HepG2 (cell line): ENCODE data around the gene ARFGEF2. TPM values are rescaled to one million over a fixed set of nuclear protein-coding genes. Genes with fewer than 3 reads are reported as not detected.

Experiments
- ATAC-seq: fragments of 200-7000 bp; cut with Tn5 transposase; 3 replicates; pipeline ENCODE4 v1.9.1; 2020; ENCODE audit warnings: mild to moderate bottlenecking, moderate library complexity
- BruUV-seq: library from RNA; stranded (reverse); fragments of 400-500 nt; replicated peaks from 2 replicates; lab custom pipeline; 2021; lab: Mats Ljungman, UMichigan
- CTCF ChIA-PET: fragments of 300-600 bp; formaldehyde crosslinking; extraction: SDS; loops from one replicate; lab custom pipeline; 2021; ENCODE audit warnings: low total read pairs, inconsistent platforms, low intra/inter-chr PET ratio; lab: Yijun Ruan, JAX
- POLR2A ChIA-PET: fragments of 350-600 bp; sonication (Branson Sonifier 250); formaldehyde crosslinking; loops from one replicate; lab custom pipeline; 2020; ENCODE audit warnings: antibody characterized with exemption, inconsistent platforms; lab: Yijun Ruan, JAX
- DNase-seq: peaks from one replicate; pipeline ENCODE4 v3.0.0-alpha.2; 2015; ENCODE audit warnings: low spot score
- FAIRE-seq: peaks from 3 replicates; lab custom pipeline; 2011; peaks lifted over from hg19 to GRCh38; lab: Jason Lieb, UNC
- H2AFZ ChIP-seq: one replicate; pipeline ENCODE4 v1.6.1; 2011; ENCODE audit warnings: low read length, inconsistent platforms
- H3K27ac ChIP-seq: fragments of 300-600 bp; 3 replicates; pipeline ENCODE4 v1.8.0; 2011; ENCODE audit warnings: mixed run types, mild to moderate bottlenecking, mixed read lengths, low read length, inconsistent platforms; ENCODE audit not compliant: insufficient read depth; ENCODE audit errors: extremely low read length
- H3K27me3 ChIP-seq, 2 experiments: fragments of 200-600 bp in 1 of 2; 2 replicates in 1 of 2; 3 replicates in 1 of 2; pipeline versions ENCODE4 v1.6.0 to v1.8.0; 2011; ENCODE audit warnings: low read length in 2 of 2, mild to moderate bottlenecking in 2 of 2, moderate library complexity in 2 of 2, inconsistent platforms in 1 of 2; ENCODE audit not compliant: insufficient read depth in 2 of 2, control insufficient read depth in 1 of 2
- H3K36me3 ChIP-seq, 2 experiments: fragments of 200-600 bp in 1 of 2; replicated peaks in 1 of 2; 2 replicates in 1 of 2; 3 replicates in 1 of 2; pipeline versions ENCODE4 v1.5.1 to v1.8.0; 2011; ENCODE audit warnings: low read length in 2 of 2, inconsistent platforms in 1 of 2; ENCODE audit not compliant: insufficient read depth in 2 of 2, control insufficient read depth in 1 of 2
- H3K4me1 ChIP-seq: 2 replicates; pipeline ENCODE4 v1.5.1; 2012; ENCODE audit warnings: low read length, inconsistent platforms; ENCODE audit not compliant: insufficient read depth
- H3K4me2 ChIP-seq: 2 replicates; pipeline ENCODE4 v1.6.0; 2011; ENCODE audit warnings: low read depth, low read length, inconsistent platforms
- H3K4me3 ChIP-seq, 3 experiments: fragments of 200-600 bp in 1 of 3; sonication (generic), shearing (Covaris generic) in 1 of 3; replicated peaks in 1 of 3; 2 replicates each; pipeline ENCODE4 v1.5.1; 2011 to 2016; ENCODE audit warnings: low read length in 3 of 3, inconsistent platforms in 2 of 3, low read depth in 2 of 3, mild to moderate bottlenecking in 2 of 3, control low read depth in 1 of 3, mixed read lengths in 1 of 3; ENCODE audit not compliant: insufficient read depth in 1 of 3
- H3K79me2 ChIP-seq: one replicate; pipeline ENCODE4 v1.6.1; 2011; ENCODE audit warnings: low read length, inconsistent platforms; ENCODE audit not compliant: insufficient read depth
- H3K9ac ChIP-seq: 2 replicates; pipeline ENCODE4 v1.6.0; 2011; ENCODE audit warnings: mild to moderate bottlenecking, low read depth, low read length, inconsistent platforms; ENCODE audit not compliant: insufficient read depth
- H3K9me3 ChIP-seq: 2 replicates; pipeline ENCODE4 v1.5.1; 2012; ENCODE audit warnings: mild to moderate bottlenecking, low read length
- H4K20me1 ChIP-seq: 2 replicates; pipeline ENCODE4 v1.6.0; 2011; ENCODE audit warnings: inconsistent platforms, mild to moderate bottlenecking, low read length, moderate library complexity; ENCODE audit not compliant: insufficient read depth
- BORCS8-MEF2B ChIP-seq: sonication (generic); formaldehyde crosslinking; IDR thresholded peaks from 2 replicates; pipeline ENCODE4 v1.8.0; 2022; ENCODE audit warnings: mild to moderate bottlenecking, missing genetic modification reagents
- GTF2F1 ChIP-seq: fragments of 150-350 bp; IDR thresholded peaks from 2 replicates; pipeline ENCODE4 v1.6.1; 2014; ENCODE audit warnings: low read length
- RBM22 ChIP-seq: fragments of 200-400 bp; formaldehyde crosslinking; optimal IDR thresholded peaks from 2 replicates; pipeline ENCODE3; 2017; ENCODE audit warnings: mild to moderate bottlenecking, low read length, moderate library complexity
- SOX6 ChIP-seq, 2 experiments: fragments of 450-650 bp in 1 of 2; sonication (generic) in 1 of 2; formaldehyde crosslinking in 1 of 2; IDR thresholded peaks; 2 replicates each; pipeline versions ENCODE4 v1.4.0 to v1.6.1; 2017 to 2020; ENCODE audit warnings: antibody characterized with exemption in 1 of 2, mild to moderate bottlenecking in 1 of 2, missing genetic modification reagents in 1 of 2
- ZBTB38 ChIP-seq: sonication (generic); formaldehyde crosslinking; IDR thresholded peaks from 2 replicates; pipeline ENCODE4 v1.5.1; 2020; ENCODE audit warnings: mild to moderate bottlenecking, missing genetic modification reagents
- ZNF382 ChIP-seq: sonication (generic); formaldehyde crosslinking; IDR thresholded peaks from 2 replicates; pipeline ENCODE4 v1.5.0; 2020; ENCODE audit warnings: missing genetic modification reagents, mild to moderate bottlenecking, borderline replicate concordance
- ZNF788 ChIP-seq: sonication (generic); formaldehyde crosslinking; IDR thresholded peaks from 2 replicates; pipeline ENCODE4 v1.5.0; 2020; ENCODE audit warnings: mild to moderate bottlenecking, missing genetic modification reagents, borderline replicate concordance
- WGBS: methylation state at CpG from one replicate; pipeline ENCODE4 v1.1.6; 2017; ENCODE audit warnings: low lambda C conversion rate; 5-methylcytosine and 5-hydroxymethylcytosine counted together
- in situ Hi-C: cut with HindIII; loops from 2 replicates; pipeline ENCODE4 v1.10.0; 2017; ENCODE audit warnings: low pct_unique_long_range_greater_than_20kb; ENCODE audit not compliant: extremely low pct_ligation_motif_present
- intact Hi-C: fragments of 100-400 bp; cut with micrococcal nuclease; formaldehyde crosslinking; loops from one replicate; pipeline ENCODE4 v1.10.0; 2022; ENCODE audit not compliant: unreplicated experiment
- polyA plus RNA-seq, 8 experiments: library from polyadenylated mRNA; depleted of rRNA in 3 of 8; stranded (reverse) in 7 of 8; unstranded in 1 of 8; fragments of >200 nt; fragmentation: Illumina TruSeq in 4 of 8; extraction: Trizol in 4 of 8; gene quantifications; 2 replicates each; pipeline versions ENCODE4 v1.2.1 to v1.2.3, GENCODE V29; 2011 to 2016; ENCODE audit warnings: low read depth in 4 of 8, missing spikeins in 1 of 8, mixed read lengths in 1 of 8; ENCODE audit not compliant: insufficient read depth in 1 of 8
- total RNA-seq, 5 experiments: library from RNA; depleted of rRNA; stranded (reverse); fragments of >200 nt; fragmentation: Illumina TruSeq; extraction: Trizol; gene quantifications; 2 replicates each; pipeline ENCODE4 v1.2.3, GENCODE V29; 2016; ENCODE audit warnings: low read depth in 1 of 5
- TF ChIP-seq, protein P1 (sequence below): sonication (generic); formaldehyde crosslinking; IDR thresholded peaks from 2 replicates; pipeline ENCODE4 v1.8.1; 2023; ENCODE audit warnings: mild to moderate bottlenecking, missing genetic modification reagents
- TF ChIP-seq, protein P2 (sequence below): sonication (generic); formaldehyde crosslinking; IDR thresholded peaks from 2 replicates; pipeline ENCODE4 v1.5.1; 2020; ENCODE audit warnings: mild to moderate bottlenecking, missing genetic modification reagents, moderate library complexity
- TF ChIP-seq, protein P3 (sequence below): sonication (generic); formaldehyde crosslinking; IDR thresholded peaks from 2 replicates; pipeline ENCODE4 v1.4.0; 2020; ENCODE audit warnings: mild to moderate bottlenecking, missing genetic modification reagents

Gene ARFGEF2
- total and polyA plus RNA-seq, 2 of the 13 experiments (the other 11 are each of a cell fraction or from before 2014, with no cell fraction given), result 44.0 to 60.8 TPM

DNA sequence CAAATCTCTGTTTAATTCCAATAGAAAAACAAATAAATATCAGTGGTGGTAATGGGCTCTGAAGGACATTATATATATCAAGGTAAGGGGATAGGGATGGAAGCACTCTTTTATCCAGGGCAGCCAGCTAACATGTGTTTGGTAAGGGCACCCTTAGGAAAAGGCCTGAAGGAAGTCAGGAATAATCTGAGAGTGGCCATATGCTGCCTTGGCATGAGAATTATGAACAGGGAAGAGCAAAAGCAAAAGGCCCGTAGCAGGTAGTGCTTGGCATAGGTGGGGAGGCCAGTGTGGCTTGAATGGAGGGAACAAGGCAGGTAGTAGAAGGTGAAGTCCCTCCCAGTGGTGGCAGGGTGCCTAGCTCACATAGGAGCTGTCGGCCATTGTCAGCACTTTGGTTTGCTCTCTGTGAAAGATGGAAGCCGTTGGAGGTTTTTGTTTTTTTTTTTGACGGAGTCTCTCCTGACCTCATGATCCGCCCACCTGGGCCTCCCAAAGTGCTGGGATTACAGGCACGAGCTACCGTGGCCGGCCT lies 85.0 kb downstream of the ARFGEF2 start:
- WGBS, result 91% methylated on average over 8 of the region's 8 CpGs
- no peak overlapping the region for H3K9ac ChIP-seq
- ChIA-PET CTCF (no interaction called here), POLR2A (no interaction called here)
- in situ Hi-C loops (no loop called here), intact Hi-C loops (loop anchor here (5.0 kb wide), 1 partner anchor 46 kb away; no protein-coding TSS in a partner anchor)
- H3K4me3 ChIP-seq, result no peak overlapping the region
- H4K20me1 ChIP-seq, result no peaks in the 10 kb centered on the region
- no peak for ATAC-seq
- TF ChIP-seq RBM22 (peak; percentile 75), ZNF788 (CRISPR knock-in tag) (no peak)
- TF ChIP-seq, protein P1, sequence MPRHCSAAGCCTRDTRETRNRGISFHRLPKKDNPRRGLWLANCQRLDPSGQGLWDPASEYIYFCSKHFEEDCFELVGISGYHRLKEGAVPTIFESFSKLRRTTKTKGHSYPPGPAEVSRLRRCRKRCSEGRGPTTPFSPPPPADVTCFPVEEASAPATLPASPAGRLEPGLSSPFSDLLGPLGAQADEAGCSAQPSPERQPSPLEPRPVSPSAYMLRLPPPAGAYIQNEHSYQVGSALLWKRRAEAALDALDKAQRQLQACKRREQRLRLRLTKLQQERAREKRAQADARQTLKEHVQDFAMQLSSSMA (CRISPR knock-in tag), result 0 out of 2 replicates have a peak, but pooled peaks have one; percentile 32
- TF ChIP-seq, all 625 proteins: peak for 2
- H3K27ac ChIP-seq, result peak overlapping the region; percentile 16
- H3K4me1 ChIP-seq, result peaks cover 46% of the 10 kb centered on the region
- FAIRE-seq (no peak), DNase-seq (no peak)
- H3K27me3 ChIP-seq, result no peaks in the 10 kb centered on the region
- H3K9me3 ChIP-seq, result no peaks in the 10 kb centered on the region
- no TSS peak for BruUV-seq
- no peak overlapping the region for H2AFZ ChIP-seq
- H3K4me2 ChIP-seq, result no peak overlapping the region
- no peaks in the 10 kb centered on the region for H3K79me2 ChIP-seq
- peaks cover 19 to 59% of the 10 kb centered on the region in 2 experiments for H3K36me3 ChIP-seq

DNA sequence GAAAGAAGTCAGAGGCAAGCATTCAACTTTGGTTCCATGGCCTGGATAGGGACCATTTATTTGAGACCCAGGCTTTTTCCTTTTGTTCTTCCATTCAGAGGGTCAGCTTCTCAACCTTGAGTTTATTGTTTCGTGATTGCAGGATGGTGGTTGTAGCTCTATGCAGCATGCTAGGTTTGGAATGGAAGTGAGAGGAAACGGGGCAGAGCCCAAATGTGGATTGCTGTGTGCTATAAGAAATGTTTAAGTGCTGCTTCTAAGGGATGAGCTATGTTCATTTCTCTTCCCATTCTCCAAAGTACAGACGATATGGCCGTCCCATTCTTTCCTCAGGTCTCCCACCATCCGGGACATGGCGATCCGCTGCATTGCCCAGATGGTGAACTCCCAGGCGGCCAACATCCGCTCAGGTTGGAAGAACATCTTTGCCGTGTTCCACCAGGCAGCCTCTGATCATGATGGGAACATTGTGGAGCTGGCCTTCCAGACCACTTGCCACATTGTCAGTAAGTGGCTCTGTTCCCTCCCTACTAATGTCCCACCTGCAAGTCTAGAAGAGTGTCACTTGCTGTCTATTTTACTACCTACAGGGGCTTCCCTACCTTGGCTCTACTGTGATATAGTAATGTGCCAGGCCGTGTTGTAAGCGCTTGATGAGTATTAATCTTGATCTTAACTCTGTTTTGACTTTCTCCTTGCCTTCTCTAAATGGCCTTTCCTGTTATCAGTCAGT lies 88.6 kb downstream of the ARFGEF2 start:
- no peaks in the 10 kb centered on the region for H4K20me1 ChIP-seq
- H3K27me3 ChIP-seq, result no peaks in the 10 kb centered on the region
- FAIRE-seq (no peak), DNase-seq (no peak), ATAC-seq (no peak)
- H2AFZ ChIP-seq, result no peak overlapping the region
- WGBS, result 97% methylated on average over 12 of the region's 12 CpGs
- CTCF ChIA-PET, result interaction anchor here (0.6 kb wide), 1 partner anchor 207 kb away, joined by 3 read pairs; no protein-coding TSS in a partner anchor
- H3K36me3 ChIP-seq, result peaks cover 33 to 75% of the 10 kb centered on the region in 2 experiments
- H3K9me3 ChIP-seq, result no peaks in the 10 kb centered on the region
- peak overlapping the region; percentile 44 for H3K4me2 ChIP-seq
- intact Hi-C loops, result loop anchor here (5.0 kb wide), 1 partner anchor 42 kb away; no protein-coding TSS in a partner anchor
- in situ Hi-C loops, result no loop called here
- POLR2A ChIA-PET, result interaction anchor here (1.3 to 2.0 kb wide), 3 partner anchors 36 to 207 kb away, joined by 4 to 15 read pairs (median 6); partner anchors contain the start of genes ARFGEF2 and CSE1L
- H3K4me3 ChIP-seq, result no peak overlapping the region; a peak in 1 of 6 replicates
- H3K9ac ChIP-seq, result peak overlapping the region; percentile 7
- H3K27ac ChIP-seq, result peak overlapping the region; percentile 78
- H3K4me1 ChIP-seq, result peaks cover 64% of the 10 kb centered on the region
- BruUV-seq, result no TSS peak
- no peaks in the 10 kb centered on the region for H3K79me2 ChIP-seq
- TF ChIP-seq GTF2F1 (no peak), SOX6 (IDR thresholded peaks at IDR 0.05) (no peak), SOX6 (CRISPR knock-in tag; IDR thresholded peaks at IDR 0.05) (peak; percentile 30; the same call in 1 of the 2 replicates), BORCS8-MEF2B (CRISPR knock-in tag) (0 out of 2 replicates have a peak, but pooled peaks have one; percentile 50), ZBTB38 (CRISPR knock-in tag) (peak; percentile 69), ZNF382 (CRISPR knock-in tag) (no peak)
- TF ChIP-seq, protein P2, sequence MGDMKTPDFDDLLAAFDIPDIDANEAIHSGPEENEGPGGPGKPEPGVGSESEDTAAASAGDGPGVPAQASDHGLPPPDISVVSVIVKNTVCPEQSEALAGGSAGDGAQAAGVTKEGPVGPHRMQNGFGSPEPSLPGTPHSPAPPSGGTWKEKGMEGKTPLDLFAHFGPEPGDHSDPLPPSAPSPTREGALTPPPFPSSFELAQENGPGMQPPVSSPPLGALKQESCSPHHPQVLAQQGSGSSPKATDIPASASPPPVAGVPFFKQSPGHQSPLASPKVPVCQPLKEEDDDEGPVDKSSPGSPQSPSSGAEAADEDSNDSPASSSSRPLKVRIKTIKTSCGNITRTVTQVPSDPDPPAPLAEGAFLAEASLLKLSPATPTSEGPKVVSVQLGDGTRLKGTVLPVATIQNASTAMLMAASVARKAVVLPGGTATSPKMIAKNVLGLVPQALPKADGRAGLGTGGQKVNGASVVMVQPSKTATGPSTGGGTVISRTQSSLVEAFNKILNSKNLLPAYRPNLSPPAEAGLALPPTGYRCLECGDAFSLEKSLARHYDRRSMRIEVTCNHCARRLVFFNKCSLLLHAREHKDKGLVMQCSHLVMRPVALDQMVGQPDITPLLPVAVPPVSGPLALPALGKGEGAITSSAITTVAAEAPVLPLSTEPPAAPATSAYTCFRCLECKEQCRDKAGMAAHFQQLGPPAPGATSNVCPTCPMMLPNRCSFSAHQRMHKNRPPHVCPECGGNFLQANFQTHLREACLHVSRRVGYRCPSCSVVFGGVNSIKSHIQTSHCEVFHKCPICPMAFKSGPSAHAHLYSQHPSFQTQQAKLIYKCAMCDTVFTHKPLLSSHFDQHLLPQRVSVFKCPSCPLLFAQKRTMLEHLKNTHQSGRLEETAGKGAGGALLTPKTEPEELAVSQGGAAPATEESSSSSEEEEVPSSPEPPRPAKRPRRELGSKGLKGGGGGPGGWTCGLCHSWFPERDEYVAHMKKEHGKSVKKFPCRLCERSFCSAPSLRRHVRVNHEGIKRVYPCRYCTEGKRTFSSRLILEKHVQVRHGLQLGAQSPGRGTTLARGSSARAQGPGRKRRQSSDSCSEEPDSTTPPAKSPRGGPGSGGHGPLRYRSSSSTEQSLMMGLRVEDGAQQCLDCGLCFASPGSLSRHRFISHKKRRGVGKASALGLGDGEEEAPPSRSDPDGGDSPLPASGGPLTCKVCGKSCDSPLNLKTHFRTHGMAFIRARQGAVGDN, result peak; percentile 48
- TF ChIP-seq, protein P3, sequence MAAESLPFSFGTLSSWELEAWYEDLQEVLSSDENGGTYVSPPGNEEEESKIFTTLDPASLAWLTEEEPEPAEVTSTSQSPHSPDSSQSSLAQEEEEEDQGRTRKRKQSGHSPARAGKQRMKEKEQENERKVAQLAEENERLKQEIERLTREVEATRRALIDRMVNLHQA (CRISPR knock-in tag), result no peak
